ENCODE measurements around the gene VIL1.

The VIL1 gene

DNA sequence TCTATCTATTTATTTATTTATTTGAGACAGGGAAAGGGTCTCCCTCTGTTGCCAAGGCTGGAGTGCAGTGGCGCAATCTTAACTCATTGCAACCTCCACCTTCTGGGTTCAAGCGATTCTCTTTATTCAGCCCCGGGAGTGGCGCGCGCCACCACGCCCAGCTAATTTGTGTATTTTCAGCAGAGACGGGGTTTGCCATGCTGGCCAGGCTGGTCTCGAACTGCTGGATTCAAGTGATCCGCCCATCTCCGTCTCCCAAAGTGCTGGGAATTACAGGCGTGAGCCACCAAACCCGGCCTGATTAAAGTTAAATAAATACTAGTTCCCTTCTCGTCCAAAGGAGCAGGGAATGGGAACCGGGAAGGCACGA lies 23.5 kb upstream of the VIL1 start:
- DNase-seq = no peak

DNA sequence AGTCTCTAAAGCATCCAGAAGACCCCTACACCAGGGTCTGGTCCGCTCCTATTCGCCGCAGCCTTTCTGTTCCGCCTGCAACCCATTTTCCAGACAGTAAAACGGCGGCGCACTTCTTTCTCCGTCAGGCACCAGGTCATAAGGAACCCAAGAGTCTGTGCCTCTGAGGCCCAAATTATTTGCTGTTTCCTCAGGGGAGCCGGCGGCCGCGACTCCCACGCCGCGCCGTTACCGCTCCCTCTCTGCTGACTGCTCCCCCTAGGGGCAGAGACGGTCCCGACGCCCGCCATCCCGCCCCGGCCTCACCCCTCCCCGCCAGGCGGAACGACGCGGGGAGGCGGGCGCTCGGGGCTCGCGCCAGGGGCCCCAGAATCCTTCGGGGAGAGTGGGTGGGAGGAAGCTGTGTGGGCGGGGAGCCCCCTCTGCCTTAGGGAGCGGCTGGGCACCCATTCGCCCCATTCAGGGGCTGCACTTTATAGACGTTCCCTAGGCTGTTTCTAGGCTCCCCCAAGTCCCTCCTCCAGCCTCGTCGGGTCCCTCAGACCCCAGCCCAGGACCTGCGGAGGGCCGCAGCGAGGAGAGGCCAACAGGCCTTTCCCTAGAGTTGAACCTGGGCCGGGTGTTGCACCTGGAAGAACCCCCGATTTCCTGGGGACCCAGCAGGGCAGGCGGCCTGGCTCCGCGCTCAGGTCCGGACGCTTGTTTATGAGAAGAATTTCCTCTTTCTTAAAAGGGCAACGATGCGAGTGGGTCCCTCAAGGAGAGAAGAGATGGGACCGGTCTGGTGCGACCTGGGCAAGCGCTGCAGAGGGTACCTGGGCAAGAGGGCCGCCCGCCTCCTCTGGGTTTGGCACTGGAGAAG lies 22.9 kb upstream of the VIL1 start:
- DNase-seq = peak; percentile 96

GRCh38 chr2:218396688-218397462 lies 22.0 kb upstream of the VIL1 start:
- DNase-seq = peak; percentile 75

DNA sequence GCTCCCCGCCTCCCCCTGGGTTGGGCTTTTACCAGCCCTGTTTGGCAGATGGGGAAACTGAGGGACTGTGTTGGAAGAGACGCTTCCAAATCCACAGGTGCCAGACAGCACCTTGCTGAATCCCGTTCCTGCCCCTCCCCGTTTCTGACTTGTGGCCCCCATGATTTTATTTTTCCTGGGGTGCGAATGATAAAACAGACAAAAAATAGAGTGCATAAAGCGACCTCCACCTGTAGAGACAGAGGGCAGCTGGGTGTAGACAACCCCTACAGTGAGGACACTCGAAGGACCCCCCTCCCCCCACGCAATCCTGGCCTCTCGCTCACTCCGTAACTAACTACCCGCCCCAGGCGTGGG lies 21.5 kb upstream of the VIL1 start:
- DNase-seq = no peak

GRCh38 chr2:218397820-218398436 lies 21.0 kb upstream of the VIL1 start:
- peak; percentile 85 for DNase-seq

DNA sequence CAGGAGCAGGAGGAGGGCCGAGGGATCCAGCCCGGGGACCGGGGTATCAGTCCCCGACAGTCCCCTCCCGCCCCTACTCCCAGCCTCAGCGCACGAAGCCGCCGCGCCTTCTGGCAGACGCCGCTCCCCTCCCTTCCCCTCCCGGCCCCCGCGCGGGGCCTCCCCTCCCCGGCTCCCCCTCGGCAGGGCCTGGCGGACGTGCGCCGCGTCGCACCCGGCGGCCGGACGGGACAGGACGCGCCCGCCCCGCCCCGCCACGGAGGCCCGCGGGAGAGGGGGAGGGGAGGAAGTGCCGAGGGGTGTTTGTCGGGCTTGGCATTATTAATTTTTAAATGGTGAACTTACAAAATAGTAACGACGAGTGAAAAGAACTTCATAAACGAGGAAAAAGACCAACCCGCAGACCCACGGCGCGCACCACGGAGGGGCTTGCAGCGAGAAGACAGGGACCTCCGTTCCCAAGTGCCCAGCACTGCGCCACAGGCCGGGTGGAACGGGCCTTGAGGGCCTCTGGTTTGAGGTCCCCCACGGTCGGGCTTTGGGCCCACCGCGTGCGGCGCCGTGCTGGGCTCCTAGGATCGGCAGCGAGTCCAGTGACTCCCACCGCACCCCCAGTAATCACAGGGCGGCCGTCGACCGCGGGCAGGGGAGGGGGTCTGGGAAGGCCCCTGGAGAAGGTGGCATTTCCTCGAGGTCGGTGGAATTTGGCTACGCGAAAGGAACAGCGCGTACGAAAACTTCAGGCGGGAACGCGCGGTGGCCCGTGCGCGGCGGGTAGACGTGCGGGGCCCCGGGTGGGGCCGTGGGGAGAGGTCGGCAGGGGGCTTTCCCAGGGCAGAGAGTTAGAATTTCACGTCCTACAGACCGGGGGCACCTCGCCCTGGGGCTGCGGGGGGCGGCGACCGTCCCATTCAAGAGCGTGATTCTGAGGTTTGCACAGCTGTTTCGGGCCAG lies 20.2 kb upstream of the VIL1 start:
- DNase-seq = peak; percentile 77

GRCh38 chr2:218399391-218400166 lies 19.3 kb upstream of the VIL1 start, which contains the start of gene CTDSP1:
Gene CTDSP1, plus strand, starts transcription at chr2:218399868. Its CDS starts 223 bp downstream, at chr2:218400091.
- DNase-seq = peak; percentile 96

DNA sequence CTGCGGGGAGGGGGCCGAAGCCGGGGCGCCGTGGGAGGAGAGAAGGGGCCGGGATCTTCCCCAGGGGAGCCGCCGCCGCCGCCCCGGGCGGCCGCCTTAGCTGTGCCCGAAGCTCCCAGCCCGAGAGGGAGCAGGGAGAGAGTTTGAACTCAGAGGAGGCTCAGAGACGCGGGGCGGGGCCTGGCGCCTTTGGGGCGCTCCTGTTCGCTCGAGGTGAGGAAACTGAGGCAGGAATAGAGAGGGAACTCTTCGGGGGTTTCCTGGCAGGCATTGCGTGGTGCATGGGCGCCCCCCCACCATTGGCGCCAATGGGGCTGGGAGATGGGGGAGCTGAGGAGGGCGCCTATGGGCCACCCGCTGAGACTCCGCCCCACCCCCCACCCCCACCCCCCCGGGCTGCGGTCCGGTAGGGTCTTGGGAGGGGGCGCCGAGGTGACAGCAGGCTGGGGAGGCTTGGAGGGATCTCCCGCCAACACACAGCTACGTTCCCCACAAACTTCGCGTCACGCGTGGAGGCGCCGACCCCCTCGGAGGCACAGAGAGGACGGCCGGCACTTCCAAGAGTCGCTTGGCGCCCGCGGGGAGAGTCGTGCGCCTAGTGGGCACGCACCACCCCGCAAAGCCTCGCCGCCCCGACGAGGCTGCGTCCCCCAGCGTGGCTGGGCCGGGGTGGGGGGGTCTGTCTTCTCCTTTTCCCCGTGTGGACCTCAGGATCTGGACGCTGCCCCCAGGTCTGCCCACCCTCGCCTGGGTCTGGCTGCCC lies 18.6 kb upstream of the VIL1 start:
- DNase-seq = peak; percentile 47

DNA sequence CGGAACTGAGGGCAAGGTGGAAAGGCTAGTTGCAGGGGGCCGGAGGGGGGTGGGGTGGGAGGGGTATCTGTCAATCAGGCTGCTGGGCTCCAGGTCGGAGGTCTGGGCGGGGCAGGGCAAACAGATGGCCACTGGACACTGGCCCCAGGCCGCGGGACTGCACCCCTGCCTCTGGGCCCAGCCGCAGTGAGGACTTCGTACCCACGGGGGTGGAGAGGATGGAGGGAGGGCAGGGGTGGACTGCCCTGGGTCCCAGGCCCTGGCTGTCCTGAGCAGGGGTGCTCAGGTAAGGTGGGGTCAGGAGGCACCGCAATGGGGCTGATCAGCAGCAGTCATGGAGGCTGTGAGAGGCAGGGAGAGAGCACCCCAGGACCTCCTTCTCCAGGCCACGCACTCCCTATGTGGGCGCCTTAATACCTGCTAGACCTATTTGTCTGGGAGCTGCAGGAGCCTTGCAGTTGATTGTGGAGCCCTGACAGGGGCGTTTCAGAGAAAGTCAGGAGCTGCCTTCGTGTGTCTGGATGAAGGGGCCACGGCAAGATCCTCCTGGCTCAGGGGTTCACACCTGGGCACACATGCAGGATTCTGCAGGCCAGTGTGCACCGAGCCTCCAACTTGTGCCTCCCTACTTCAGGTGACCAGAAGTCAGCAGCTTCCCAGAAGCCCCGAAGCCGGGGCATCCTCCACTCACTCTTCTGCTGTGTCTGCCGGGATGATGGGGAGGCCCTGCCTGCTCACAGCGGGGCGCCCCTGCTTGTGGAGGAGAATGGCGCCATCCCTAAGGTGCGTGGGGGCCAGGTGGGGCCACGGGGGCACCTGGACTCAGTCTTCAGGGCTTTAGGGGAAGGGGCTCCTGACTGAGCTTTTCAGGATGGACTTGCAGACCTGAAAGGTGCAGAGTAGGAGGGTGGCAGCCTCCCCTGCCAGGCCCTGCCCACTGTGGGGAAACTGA lies 17.7 kb upstream of the VIL1 start:
- no peak for DNase-seq

GRCh38 chr2:218401890-218402289 lies 17.0 kb upstream of the VIL1 start:
- DNase-seq = no peak

DNA sequence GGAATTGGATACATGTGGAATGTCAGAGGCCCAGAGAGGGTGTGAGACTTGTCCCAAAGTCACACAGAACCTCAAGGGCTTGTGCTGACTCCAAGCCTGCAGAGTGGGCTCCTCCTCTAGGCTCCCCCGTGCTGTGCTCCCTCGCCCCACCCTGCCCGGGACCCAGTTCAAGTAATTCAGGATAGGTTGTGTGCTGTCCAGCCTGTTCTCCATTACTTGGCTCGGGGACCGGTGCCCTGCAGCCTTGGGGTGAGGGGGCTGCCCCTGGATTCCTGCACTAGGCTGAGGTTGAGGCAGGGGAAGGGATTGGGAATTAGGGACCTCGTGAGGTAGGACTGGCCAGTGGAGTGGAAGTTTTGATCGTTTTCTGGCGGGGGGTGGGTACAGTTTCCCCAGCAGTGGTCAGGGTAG lies 16.4 kb upstream of the VIL1 start:
- no peak for DNase-seq

GRCh38 chr2:218402911-218403411 lies 16.0 kb upstream of the VIL1 start:
- no peak for DNase-seq

DNA sequence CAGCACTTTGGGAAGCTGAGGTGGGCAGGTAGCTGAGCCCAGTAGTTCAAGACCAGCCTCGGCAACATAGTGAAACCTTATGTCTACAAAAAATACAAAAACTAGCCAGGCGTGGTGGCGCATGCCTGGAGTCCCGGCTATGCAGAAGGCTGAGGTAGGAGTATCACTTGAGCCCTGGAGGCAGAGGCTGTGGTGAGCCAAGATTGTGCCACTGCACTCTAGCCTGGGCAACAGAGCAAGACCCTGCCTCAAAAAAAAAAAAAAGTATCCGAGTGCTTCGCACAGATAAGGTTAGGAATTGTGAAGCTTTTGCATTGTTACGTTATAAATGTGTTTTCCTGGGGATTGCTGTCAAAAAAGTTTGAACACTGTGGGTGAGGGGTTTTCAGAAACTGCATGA lies 15.1 kb upstream of the VIL1 start:
- DNase-seq = no peak

- no peak for DNase-seq
These were observed 14.4 kb upstream of the VIL1 start for GRCh38 chr2:218404351-218405085.

GRCh38 chr2:218405086-218405745 lies 13.7 kb upstream of the VIL1 start:
- no peak for DNase-seq

- peak; percentile 27 for DNase-seq
These were observed 13.1 kb upstream of the VIL1 start for GRCh38 chr2:218405746-218406208.

- DNase-seq = peak; percentile 98
These were observed 12.5 kb upstream of the VIL1 start for GRCh38 chr2:218406209-218406948.
